Neural cell (in vitro differentiated cells): ENCODE data around the gene EVL. TPM values are rescaled to one million over a fixed set of nuclear protein-coding genes. Genes with fewer than 3 reads are reported as not detected.

Experiments
- H2AFZ ChIP-seq: fragments of 200-600, 300-800 bp; sonication (generic), shearing (Covaris generic); 2 replicates; pipeline ENCODE4 v1.6.0; 2014; ENCODE audit warnings: low read depth, mild to moderate bottlenecking, antibody characterized with exemption, low read length, moderate library complexity
- H3F3A ChIP-seq: fragments of 200-600 bp; shearing (Covaris generic); 2 replicates; pipeline ENCODE4 v1.6.1; 2016; ENCODE audit warnings: mild to moderate bottlenecking, moderate library complexity, mixed read lengths, antibody characterized with exemption, low read length; ENCODE audit not compliant: insufficient read depth, poor library complexity, severe bottlenecking
- H3K27ac ChIP-seq: fragments of 200-600, 300-800 bp; sonication (generic), shearing (Covaris generic); 2 replicates; pipeline ENCODE4 v1.5.1; 2014; ENCODE audit warnings: mild to moderate bottlenecking, low read length, moderate library complexity
- H3K27me3 ChIP-seq: fragments of 300-800, 200-600 bp; sonication (generic), shearing (Covaris generic); 2 replicates; pipeline ENCODE4 v1.6.0; 2014; ENCODE audit warnings: mild to moderate bottlenecking, low read depth, low read length, moderate library complexity; ENCODE audit not compliant: insufficient read depth
- H3K36me3 ChIP-seq: fragments of 300-800, 200-600 bp; sonication (generic), shearing (Covaris generic); 2 replicates; pipeline ENCODE4 v1.5.1; 2014; ENCODE audit warnings: mild to moderate bottlenecking, antibody characterized with exemption, low read length, moderate library complexity; ENCODE audit not compliant: insufficient read depth
- H3K4me2 ChIP-seq: fragments of 300-800, 200-600 bp; sonication (generic), shearing (Covaris generic); 2 replicates; pipeline ENCODE4 v1.6.0; 2014; ENCODE audit warnings: mild to moderate bottlenecking, low read length
- H3K4me3 ChIP-seq: fragments of 300-800, 200-600 bp; sonication (generic), shearing (Covaris generic); 2 replicates; pipeline ENCODE4 v1.5.1; 2014; ENCODE audit warnings: mild to moderate bottlenecking, low read length, moderate library complexity
- H3K79me2 ChIP-seq: fragments of 200-600 bp; shearing (Covaris generic); replicated peaks from 2 replicates; pipeline ENCODE4 v1.6.0; 2014; ENCODE audit warnings: mild to moderate bottlenecking, low read length, moderate library complexity; ENCODE audit not compliant: insufficient read depth
- H3K9ac ChIP-seq: fragments of 300-800, 200-600 bp; sonication (generic), shearing (Covaris generic); 2 replicates; pipeline ENCODE4 v1.6.1; 2016; ENCODE audit warnings: mild to moderate bottlenecking, low read length, mixed read lengths
- H3K9me2 ChIP-seq: fragments of 200-600 bp; shearing (Covaris generic); 2 replicates; pipeline ENCODE4 v1.6.1; 2016; ENCODE audit warnings: mild to moderate bottlenecking, low read length, mixed read lengths; ENCODE audit not compliant: insufficient read depth
- H3K9me3 ChIP-seq: fragments of 200-600, 300-800 bp; sonication (generic), shearing (Covaris generic); 2 replicates; pipeline ENCODE4 v1.6.1; 2016; ENCODE audit warnings: mild to moderate bottlenecking, mixed run types, low read length, moderate library complexity, mixed read lengths
- H4K20me1 ChIP-seq: fragments of 200-600 bp; shearing (Covaris generic); 2 replicates; pipeline ENCODE4 v1.6.1; 2016; ENCODE audit warnings: mild to moderate bottlenecking, mixed run types; ENCODE audit not compliant: insufficient read depth
- EP300 ChIP-seq: fragments of 450-650 bp; conservative IDR thresholded peaks from 2 replicates; pipeline ENCODE4 v1.6.1; 2014; ENCODE audit warnings: antibody characterized with exemption, mild to moderate bottlenecking, moderate library complexity; ENCODE audit not compliant: poor library complexity, severe bottlenecking
- EZH2 ChIP-seq: fragments of 200-600, 300-800 bp; shearing (Covaris generic), sonication (generic); IDR thresholded peaks from 2 replicates; pipeline ENCODE4 v1.6.1; 2014; ENCODE audit warnings: antibody characterized with exemption, low read length, borderline replicate concordance, mild to moderate bottlenecking; ENCODE audit not compliant: insufficient read depth, poor library complexity, severe bottlenecking
- MXI1 ChIP-seq: fragments of 450-650 bp; conservative IDR thresholded peaks from 2 replicates; pipeline ENCODE4 v1.6.1; 2014; ENCODE audit warnings: antibody characterized with exemption, mild to moderate bottlenecking; ENCODE audit not compliant: poor library complexity, severe bottlenecking
- POLR2AphosphoS5 ChIP-seq: IDR thresholded peaks from 2 replicates; pipeline ENCODE4 v1.6.1; 2012
- RAD21 ChIP-seq: fragments of 450-650 bp; conservative IDR thresholded peaks from 2 replicates; pipeline ENCODE4 v1.6.1; 2014; ENCODE audit warnings: antibody characterized with exemption, mild to moderate bottlenecking, moderate library complexity
- SMC3 ChIP-seq: fragments of 450-650 bp; conservative IDR thresholded peaks from 2 replicates; pipeline ENCODE4 v1.6.1; 2014; ENCODE audit warnings: antibody characterized with exemption, mild to moderate bottlenecking, moderate library complexity; ENCODE audit not compliant: poor library complexity
- TAF1 ChIP-seq: IDR thresholded peaks from 2 replicates; pipeline ENCODE4 v1.6.1; 2012; ENCODE audit warnings: low read depth
- polyA plus RNA-seq: library from polyadenylated mRNA; depleted of rRNA; stranded (reverse); fragments of >200 nt; gene quantifications from 2 replicates; pipeline ENCODE4 v1.2.3, GENCODE V29; 2014
- TF ChIP-seq, protein P1 (sequence below): IDR thresholded peaks from 2 replicates; pipeline ENCODE4 v1.6.1; 2012; ENCODE audit warnings: borderline replicate concordance
- TF ChIP-seq, protein P2 (sequence below): fragments of 450-650 bp; IDR thresholded peaks from 2 replicates; pipeline ENCODE4 v1.5.1; 2014; ENCODE audit warnings: antibody characterized with exemption, mild to moderate bottlenecking, moderate library complexity; ENCODE audit not compliant: poor library complexity, severe bottlenecking

EVL gene
- polyA plus RNA-seq, 1 donor from 2014 or later, result 387 TPM

DNA sequence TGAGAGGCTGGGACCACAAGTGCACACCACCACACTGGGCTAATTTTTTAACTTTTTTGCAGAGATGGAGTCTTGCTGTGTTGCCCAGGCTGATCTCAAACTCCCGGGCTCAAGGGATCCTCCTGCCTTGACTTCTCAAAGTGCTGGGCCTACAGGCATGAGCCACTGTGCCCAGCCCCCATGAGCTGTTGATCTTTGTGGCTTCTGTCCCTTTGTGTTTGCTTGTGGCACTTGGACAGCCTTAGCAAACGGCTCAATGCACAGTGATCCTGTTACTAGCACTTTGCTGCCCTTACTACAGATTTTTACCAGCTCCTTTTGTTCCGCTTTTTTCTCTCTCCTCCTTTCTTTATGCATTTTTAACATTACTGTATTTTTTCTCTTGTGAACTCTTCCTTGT, 25.3 kb upstream of the EVL start:
- Histone ChIP-seq H3K9me3 (no peaks in the 10 kb centered on the region), H3K4me3 (no peak overlapping the region), H3K27ac (no peak overlapping the region), H3K36me3 (no peaks in the 10 kb centered on the region), H3K9me2 (no peaks in the 10 kb centered on the region), H3K4me2 (no peak overlapping the region), H4K20me1 (peaks cover 17% of the 10 kb centered on the region), H3K79me2 (peaks cover 30% of the 10 kb centered on the region), H2AFZ (no peak overlapping the region), H3K27me3 (no peaks in the 10 kb centered on the region), H3F3A (no peaks in the 10 kb centered on the region), H3K9ac (no peak overlapping the region)
- TF ChIP-seq EP300 (no peak), POLR2AphosphoS5 (no peak), EZH2 (no peak), MXI1 (no peak), RAD21 (no peak), SMC3 (no peak), TAF1 (no peak)
- TF ChIP-seq, protein P1, sequence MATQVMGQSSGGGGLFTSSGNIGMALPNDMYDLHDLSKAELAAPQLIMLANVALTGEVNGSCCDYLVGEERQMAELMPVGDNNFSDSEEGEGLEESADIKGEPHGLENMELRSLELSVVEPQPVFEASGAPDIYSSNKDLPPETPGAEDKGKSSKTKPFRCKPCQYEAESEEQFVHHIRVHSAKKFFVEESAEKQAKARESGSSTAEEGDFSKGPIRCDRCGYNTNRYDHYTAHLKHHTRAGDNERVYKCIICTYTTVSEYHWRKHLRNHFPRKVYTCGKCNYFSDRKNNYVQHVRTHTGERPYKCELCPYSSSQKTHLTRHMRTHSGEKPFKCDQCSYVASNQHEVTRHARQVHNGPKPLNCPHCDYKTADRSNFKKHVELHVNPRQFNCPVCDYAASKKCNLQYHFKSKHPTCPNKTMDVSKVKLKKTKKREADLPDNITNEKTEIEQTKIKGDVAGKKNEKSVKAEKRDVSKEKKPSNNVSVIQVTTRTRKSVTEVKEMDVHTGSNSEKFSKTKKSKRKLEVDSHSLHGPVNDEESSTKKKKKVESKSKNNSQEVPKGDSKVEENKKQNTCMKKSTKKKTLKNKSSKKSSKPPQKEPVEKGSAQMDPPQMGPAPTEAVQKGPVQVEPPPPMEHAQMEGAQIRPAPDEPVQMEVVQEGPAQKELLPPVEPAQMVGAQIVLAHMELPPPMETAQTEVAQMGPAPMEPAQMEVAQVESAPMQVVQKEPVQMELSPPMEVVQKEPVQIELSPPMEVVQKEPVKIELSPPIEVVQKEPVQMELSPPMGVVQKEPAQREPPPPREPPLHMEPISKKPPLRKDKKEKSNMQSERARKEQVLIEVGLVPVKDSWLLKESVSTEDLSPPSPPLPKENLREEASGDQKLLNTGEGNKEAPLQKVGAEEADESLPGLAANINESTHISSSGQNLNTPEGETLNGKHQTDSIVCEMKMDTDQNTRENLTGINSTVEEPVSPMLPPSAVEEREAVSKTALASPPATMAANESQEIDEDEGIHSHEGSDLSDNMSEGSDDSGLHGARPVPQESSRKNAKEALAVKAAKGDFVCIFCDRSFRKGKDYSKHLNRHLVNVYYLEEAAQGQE, result no peak
- TF ChIP-seq, protein P2, sequence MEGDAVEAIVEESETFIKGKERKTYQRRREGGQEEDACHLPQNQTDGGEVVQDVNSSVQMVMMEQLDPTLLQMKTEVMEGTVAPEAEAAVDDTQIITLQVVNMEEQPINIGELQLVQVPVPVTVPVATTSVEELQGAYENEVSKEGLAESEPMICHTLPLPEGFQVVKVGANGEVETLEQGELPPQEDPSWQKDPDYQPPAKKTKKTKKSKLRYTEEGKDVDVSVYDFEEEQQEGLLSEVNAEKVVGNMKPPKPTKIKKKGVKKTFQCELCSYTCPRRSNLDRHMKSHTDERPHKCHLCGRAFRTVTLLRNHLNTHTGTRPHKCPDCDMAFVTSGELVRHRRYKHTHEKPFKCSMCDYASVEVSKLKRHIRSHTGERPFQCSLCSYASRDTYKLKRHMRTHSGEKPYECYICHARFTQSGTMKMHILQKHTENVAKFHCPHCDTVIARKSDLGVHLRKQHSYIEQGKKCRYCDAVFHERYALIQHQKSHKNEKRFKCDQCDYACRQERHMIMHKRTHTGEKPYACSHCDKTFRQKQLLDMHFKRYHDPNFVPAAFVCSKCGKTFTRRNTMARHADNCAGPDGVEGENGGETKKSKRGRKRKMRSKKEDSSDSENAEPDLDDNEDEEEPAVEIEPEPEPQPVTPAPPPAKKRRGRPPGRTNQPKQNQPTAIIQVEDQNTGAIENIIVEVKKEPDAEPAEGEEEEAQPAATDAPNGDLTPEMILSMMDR, result no peak

GRCh38 chr14:100041271-100041670, 24.0 kb upstream of the EVL start:
- TF ChIP-seq SMC3 (no peak), POLR2AphosphoS5 (no peak), EP300 (no peak)
- TF ChIP-seq, protein P2, result no peak
- Histone ChIP-seq H3K36me3 (no peaks in the 10 kb centered on the region), H3F3A (no peaks in the 10 kb centered on the region)

More at GRCh38 chr14:100041271-100041670, 24.0 kb upstream of the EVL start:
- peaks cover 18% of the 10 kb centered on the region for H4K20me1 ChIP-seq
- H3K27ac ChIP-seq, result no peak overlapping the region
- H3K9me2 ChIP-seq, result no peaks in the 10 kb centered on the region
- H3K9ac ChIP-seq, result no peak overlapping the region
- no peaks in the 10 kb centered on the region for H3K9me3 ChIP-seq
- H3K27me3 ChIP-seq, result no peaks in the 10 kb centered on the region
- no peak overlapping the region for H3K4me3 ChIP-seq
- no peak overlapping the region for H3K4me2 ChIP-seq
- H3K79me2 ChIP-seq, result peaks cover 26% of the 10 kb centered on the region
- no peak overlapping the region for H2AFZ ChIP-seq
